ENCODE data around the gene PRTG. TPM values are rescaled to one million over a fixed set of nuclear protein-coding genes. Genes with fewer than 3 reads are reported as not detected.

The PRTG gene
- polyA plus RNA-seq, 3 donors, result not detected

GRCh38 chr15:55627730-55628368 is 115.1 kb downstream of the PRTG start:
- intact Hi-C loops (cut with micrococcal nuclease), result no loop called here
- no peak overlapping the region for H3K4me2 ChIP-seq (replicated peaks; ENCODE audit: extremely low read depth, low read length, poor library complexity, severe bottlenecking)
- no peaks in the 10 kb centered on the region for H3K27me3 ChIP-seq (ENCODE audit: control insufficient read depth in 2 of 2, insufficient read depth in 2 of 2, low read length in 2 of 2)
- no peaks in the 10 kb centered on the region for H3K9me3 ChIP-seq (replicated peaks in 1 of 2; ENCODE audit: control insufficient read depth in 1 of 2, insufficient read depth in 1 of 2, low read length in 2 of 2)
- H3K79me2 ChIP-seq (ENCODE audit: insufficient read depth, low read length), result no peaks in the 10 kb centered on the region
- H4K20me1 ChIP-seq (ENCODE audit: insufficient read depth, low read length), result no peaks in the 10 kb centered on the region
- DNase-seq, result peak; percentile 7 to 57 (median 10)
- WGBS (ENCODE audit: insufficient coverage), result 76% methylated on average over 5 of the region's 7 CpGs
- no peaks in the 10 kb centered on the region for H3K36me3 ChIP-seq (replicated peaks in 1 of 2; ENCODE audit: control insufficient read depth in 1 of 2, insufficient read depth in 2 of 2, low read length in 2 of 2)
- H2AFZ ChIP-seq (ENCODE audit: insufficient read depth, low read depth, low read length, poor library complexity, severe bottlenecking), result no peak overlapping the region
- Mint-ChIP-seq H3K36me3 (no peaks in the 10 kb centered on the region), H3K27me3 (ENCODE audit: low read depth in 3 of 3) (no peaks in the 10 kb centered on the region), H3K9me3 (no peaks in the 10 kb centered on the region), H3K4me1 (no peaks in the 10 kb centered on the region), H3K4me3 (no peak overlapping the region), H3K27ac (peak overlapping the region in 1 of 7 donors; percentile 50)
- H3K4me1 ChIP-seq (ENCODE audit: control insufficient read depth in 1 of 2, insufficient read depth in 2 of 2, low read length in 2 of 2), result no peaks in the 10 kb centered on the region
- H3K4me3 ChIP-seq (replicated peaks in 1 of 3; ENCODE audit: low read depth in 2 of 3, low read length in 3 of 3), result no peak overlapping the region
- no peak overlapping the region for H3K27ac ChIP-seq (ENCODE audit: low read depth in 1 of 2, low read length in 2 of 2)
- no peak for TF ChIP-seq CTCF (IDR thresholded peaks at IDR 0.05)
- no peak overlapping the region for H3K9ac ChIP-seq (ENCODE audit: insufficient read depth, low read length, poor library complexity, severe bottlenecking)

- H3K27ac ChIP-seq (ENCODE audit: low read depth in 1 of 2, low read length in 2 of 2), result no peak overlapping the region
- H3K9me3 ChIP-seq (replicated peaks in 1 of 2; ENCODE audit: control insufficient read depth in 1 of 2, insufficient read depth in 1 of 2, low read length in 2 of 2), result no peaks in the 10 kb centered on the region
- H3K4me1 Mint-ChIP-seq, result no peaks in the 10 kb centered on the region
- 57% methylated on average over 2 of the region's 6 CpGs for WGBS (ENCODE audit: insufficient coverage)
- no peaks in the 10 kb centered on the region for H4K20me1 ChIP-seq (ENCODE audit: insufficient read depth, low read length)
- H2AFZ ChIP-seq (ENCODE audit: insufficient read depth, low read depth, low read length, poor library complexity, severe bottlenecking), result no peak overlapping the region
- no peaks in the 10 kb centered on the region for H3K36me3 Mint-ChIP-seq
- H3K36me3 ChIP-seq (replicated peaks in 1 of 2; ENCODE audit: control insufficient read depth in 1 of 2, insufficient read depth in 2 of 2, low read length in 2 of 2), result no peaks in the 10 kb centered on the region
- H3K79me2 ChIP-seq (ENCODE audit: insufficient read depth, low read length), result no peaks in the 10 kb centered on the region
- H3K27me3 Mint-ChIP-seq (ENCODE audit: low read depth in 3 of 3), result peaks cover 2 to 7% (median 3%) of the 10 kb centered on the region in 3 donors
- H3K9ac ChIP-seq (ENCODE audit: insufficient read depth, low read length, poor library complexity, severe bottlenecking), result no peak overlapping the region
- H3K4me2 ChIP-seq (replicated peaks; ENCODE audit: extremely low read depth, low read length, poor library complexity, severe bottlenecking), result no peak overlapping the region
- H3K27me3 ChIP-seq (ENCODE audit: control insufficient read depth in 2 of 2, insufficient read depth in 2 of 2, low read length in 2 of 2), result peaks cover 0 to 5% of the 10 kb centered on the region in 2 donors
- H3K27ac Mint-ChIP-seq, result no peak overlapping the region
- peak in 1 of 3 donors; percentile 17 for DNase-seq
- no peak for TF ChIP-seq CTCF (IDR thresholded peaks at IDR 0.05)
- H3K4me3 Mint-ChIP-seq, result no peak overlapping the region
- H3K4me1 ChIP-seq (ENCODE audit: control insufficient read depth in 1 of 2, insufficient read depth in 2 of 2, low read length in 2 of 2), result no peaks in the 10 kb centered on the region
- intact Hi-C loops (cut with micrococcal nuclease), result no loop called here
- no peak overlapping the region for H3K4me3 ChIP-seq (replicated peaks in 1 of 3; ENCODE audit: low read depth in 2 of 3, low read length in 3 of 3)
- no peaks in the 10 kb centered on the region for H3K9me3 Mint-ChIP-seq
These were observed 123.2 kb downstream of the PRTG start for GRCh38 chr15:55619783-55620182.
